ENCODE measurements around the gene LCOR.

DNA sequence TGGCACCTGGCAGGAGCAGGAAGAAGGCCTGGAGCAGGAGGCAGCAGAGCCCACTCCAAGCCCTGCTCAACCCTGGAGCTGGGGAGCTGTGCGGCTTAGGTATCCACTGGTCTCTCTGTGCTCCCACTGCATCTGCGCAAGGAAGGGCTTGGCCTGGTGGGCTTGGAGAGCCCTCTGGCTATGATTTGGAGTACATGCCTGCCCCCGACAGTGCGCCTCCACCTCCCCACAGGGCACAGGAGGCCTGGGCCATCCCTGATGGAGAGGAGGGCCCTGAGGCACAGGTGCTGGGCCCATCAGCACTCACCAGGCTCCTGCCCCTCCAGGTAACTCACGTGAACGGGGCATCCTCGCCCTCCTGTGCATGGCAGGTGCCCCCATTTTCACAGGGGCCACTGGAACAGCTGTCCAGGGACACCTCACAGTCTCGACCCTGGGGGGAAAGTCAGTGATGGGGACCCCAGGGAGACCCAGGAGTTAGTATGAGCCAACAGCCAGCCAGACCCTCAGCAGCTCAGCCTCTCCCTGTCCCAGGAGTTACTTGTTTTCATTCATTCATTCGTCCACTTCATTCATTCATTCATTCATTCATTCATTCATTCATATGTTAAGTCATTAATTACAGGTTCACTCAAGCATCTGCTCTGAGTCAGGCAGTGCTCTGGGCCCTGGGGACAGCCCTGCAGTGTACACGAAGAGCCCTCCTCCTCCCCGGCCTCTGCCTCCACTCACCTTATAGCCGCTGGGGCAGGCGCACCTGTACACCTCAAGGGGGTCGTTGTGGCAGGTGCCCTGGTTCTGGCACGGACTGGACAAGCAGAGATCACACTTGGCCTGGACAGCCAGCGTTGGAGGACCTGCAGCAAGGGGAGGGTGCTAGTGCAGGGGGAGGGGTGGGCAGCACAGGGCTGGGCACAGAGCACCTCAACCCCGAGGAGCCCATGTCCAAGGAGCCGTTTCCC lies 186.4 kb downstream of the LCOR start:
- TF ChIP-seq, protein P1, sequence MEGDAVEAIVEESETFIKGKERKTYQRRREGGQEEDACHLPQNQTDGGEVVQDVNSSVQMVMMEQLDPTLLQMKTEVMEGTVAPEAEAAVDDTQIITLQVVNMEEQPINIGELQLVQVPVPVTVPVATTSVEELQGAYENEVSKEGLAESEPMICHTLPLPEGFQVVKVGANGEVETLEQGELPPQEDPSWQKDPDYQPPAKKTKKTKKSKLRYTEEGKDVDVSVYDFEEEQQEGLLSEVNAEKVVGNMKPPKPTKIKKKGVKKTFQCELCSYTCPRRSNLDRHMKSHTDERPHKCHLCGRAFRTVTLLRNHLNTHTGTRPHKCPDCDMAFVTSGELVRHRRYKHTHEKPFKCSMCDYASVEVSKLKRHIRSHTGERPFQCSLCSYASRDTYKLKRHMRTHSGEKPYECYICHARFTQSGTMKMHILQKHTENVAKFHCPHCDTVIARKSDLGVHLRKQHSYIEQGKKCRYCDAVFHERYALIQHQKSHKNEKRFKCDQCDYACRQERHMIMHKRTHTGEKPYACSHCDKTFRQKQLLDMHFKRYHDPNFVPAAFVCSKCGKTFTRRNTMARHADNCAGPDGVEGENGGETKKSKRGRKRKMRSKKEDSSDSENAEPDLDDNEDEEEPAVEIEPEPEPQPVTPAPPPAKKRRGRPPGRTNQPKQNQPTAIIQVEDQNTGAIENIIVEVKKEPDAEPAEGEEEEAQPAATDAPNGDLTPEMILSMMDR (IDR thresholded peaks at IDR 0.05 in 4 of 5, conservative IDR thresholded peaks at IDR 0.05 in 1 of 5) = no peak
- no peak for TF ChIP-seq POLR2A (IDR thresholded peaks at IDR 0.05)
